ENCODE measurements around the gene GALM.

DNA sequence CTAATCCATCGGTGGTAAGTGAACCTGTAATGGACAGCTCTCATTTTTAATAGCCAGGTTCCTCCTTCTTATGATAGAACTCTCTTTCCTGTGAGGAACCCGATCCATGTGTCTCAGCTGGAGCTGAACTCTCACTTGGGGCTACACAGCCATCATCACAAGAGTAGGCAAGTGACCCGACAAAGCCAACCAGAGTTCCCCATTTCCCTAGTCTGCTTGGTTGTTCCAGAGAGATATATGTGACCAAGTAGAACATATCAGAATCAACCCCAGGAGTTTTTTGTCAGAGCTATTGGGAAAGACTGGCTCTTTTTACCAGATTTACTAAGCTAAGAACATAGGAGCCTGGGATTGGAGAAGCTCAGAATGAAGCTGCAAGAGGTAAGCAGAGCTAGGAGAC lies 48.6 kb upstream of the GALM start:
- TF ChIP-seq, protein P1, sequence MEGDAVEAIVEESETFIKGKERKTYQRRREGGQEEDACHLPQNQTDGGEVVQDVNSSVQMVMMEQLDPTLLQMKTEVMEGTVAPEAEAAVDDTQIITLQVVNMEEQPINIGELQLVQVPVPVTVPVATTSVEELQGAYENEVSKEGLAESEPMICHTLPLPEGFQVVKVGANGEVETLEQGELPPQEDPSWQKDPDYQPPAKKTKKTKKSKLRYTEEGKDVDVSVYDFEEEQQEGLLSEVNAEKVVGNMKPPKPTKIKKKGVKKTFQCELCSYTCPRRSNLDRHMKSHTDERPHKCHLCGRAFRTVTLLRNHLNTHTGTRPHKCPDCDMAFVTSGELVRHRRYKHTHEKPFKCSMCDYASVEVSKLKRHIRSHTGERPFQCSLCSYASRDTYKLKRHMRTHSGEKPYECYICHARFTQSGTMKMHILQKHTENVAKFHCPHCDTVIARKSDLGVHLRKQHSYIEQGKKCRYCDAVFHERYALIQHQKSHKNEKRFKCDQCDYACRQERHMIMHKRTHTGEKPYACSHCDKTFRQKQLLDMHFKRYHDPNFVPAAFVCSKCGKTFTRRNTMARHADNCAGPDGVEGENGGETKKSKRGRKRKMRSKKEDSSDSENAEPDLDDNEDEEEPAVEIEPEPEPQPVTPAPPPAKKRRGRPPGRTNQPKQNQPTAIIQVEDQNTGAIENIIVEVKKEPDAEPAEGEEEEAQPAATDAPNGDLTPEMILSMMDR (IDR thresholded peaks at IDR 0.05), result no peak
- TF ChIP-seq POLR2A (IDR thresholded peaks at IDR 0.05), result no peak

All from right lobe of liver (tissue), 4 donors.